Left ventricle myocardium superior (tissue), 1 donor: ENCODE results near the gene FADS1. TPM values are rescaled to one million over a fixed set of nuclear protein-coding genes. Genes with fewer than 3 reads are reported as not detected.

Experiments
- ATAC-seq: fragments of 200-7000 bp; cut with Tn5 transposase; one replicate; pipeline ENCODE4 v1.9.1; 2020; ENCODE audit warnings: mild to moderate bottlenecking, moderate library complexity
- DNase-seq: peaks from one replicate; pipeline ENCODE4 v3.0.0-alpha.2; 2020
- intact Hi-C: fragments of 100-400 bp; cut with micrococcal nuclease; formaldehyde crosslinking; loops from one replicate; pipeline ENCODE4 v1.11.0; 2022
- total RNA-seq: library from RNA; stranded (reverse); fragmentation: NEBNext Ultra II Directional; extraction: Animal tissue kit (Norgen Biotek cat#: 25700); gene quantifications from one replicate; pipeline ENCODE4 v1.2.1, GENCODE V29; 2021
- donor health status: DM: no; HTN: yes; CAD: no; lungs with severe emphysema.

The FADS1 gene
- total RNA-seq, 1 donor from 2014 or later = 26.3 TPM

DNA sequence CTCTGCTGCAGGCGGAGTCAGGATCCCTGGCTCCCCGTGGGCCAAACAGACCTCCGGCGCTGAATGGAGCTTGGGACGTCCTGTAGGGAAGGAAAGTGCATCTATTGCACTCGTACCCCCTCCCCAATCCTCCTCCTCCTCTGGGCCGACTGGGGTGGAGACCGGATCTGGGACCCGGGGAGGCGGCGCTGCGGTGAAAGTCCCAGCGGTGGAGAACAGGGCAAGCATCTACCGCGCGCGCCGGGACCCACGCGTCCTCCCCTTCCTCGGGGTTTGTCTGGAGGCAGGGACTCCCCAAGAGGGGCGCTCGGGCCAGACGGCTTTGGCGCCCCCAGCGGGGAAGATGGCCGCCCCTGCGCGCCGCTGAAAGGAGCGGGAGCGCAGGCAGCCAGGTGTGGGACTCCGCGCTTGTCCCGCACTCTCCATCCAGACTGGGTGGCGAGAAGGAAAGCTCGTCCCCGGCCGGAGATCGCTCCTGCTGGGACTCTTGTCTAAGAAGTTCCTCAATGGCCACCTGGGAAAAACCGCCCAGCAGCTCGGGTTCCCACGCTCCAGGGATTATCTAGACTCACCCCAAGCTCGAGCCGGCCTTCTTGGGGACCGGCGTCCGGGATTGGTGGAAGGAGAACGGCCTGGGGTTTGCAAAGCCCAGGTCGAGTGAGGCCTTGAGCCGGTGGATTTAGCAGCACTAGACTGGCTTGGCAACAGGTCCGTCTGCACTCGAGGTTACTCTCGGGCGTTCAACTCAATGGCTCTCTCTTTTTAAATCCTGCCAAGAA is 12.0 kb upstream of the FADS1 start:
- intact Hi-C loops = no loop called here
- DNase-seq (peak; percentile 68), ATAC-seq (peak; percentile 52)

DNA sequence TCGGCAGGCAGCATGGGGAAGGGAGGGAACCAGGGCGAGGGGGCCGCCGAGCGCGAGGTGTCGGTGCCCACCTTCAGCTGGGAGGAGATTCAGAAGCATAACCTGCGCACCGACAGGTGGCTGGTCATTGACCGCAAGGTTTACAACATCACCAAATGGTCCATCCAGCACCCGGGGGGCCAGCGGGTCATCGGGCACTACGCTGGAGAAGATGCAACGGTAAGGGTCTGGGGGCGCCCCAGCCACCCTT is 11.5 kb upstream of the FADS1 start:
- intact Hi-C loops = no loop called here
- no peak for DNase-seq
- no peak for ATAC-seq

DNA sequence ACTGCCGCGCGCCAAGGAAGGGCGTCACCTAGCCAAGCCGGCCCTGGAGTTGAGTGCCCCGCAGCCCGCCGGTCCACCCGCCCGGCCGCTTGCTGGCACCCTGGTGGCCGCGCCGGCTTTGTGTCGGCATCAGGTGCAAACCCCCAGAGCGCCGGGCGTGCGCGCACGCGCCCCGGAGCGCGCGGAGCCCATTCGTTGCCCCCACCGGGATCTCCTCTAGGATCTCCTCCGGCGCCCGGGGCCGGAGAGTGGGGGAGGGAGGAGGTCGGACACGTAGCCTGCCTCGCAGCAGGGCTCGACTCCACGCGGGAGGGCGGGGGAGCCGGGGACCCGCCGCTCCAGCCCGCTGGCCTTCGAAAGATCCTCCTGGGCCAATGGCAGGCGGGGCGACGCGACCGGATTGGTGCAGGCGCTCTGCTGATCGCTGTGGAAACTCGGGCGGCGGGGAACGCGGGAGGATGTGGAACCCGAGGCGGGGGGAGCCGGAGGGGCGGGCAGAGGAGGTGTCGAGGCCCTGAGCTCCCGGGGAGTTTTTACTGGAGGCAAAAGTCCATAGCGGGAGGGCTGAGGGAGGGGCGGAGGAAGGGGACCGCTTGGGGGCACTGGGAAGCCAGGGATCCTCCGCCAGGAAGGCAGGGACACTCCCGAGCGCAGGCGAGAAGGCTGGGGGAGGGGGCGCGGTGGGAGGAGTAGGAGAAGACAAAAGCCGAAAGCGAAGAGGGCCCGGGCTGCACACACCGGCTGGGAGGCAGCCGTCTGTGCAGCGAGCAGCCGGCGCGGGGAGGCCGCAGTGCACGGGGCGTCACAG is 11.0 kb upstream of the FADS1 start, which contains the start of gene FADS2:
FADS2 (plus strand) TSS at position 730 of the 808 bp plus-strand sequence. CDS start 91 bp downstream, outside the sequence.
- DNase-seq = peak; percentile 95
- ATAC-seq = peak; percentile 86
- intact Hi-C loops = no loop called here

DNA sequence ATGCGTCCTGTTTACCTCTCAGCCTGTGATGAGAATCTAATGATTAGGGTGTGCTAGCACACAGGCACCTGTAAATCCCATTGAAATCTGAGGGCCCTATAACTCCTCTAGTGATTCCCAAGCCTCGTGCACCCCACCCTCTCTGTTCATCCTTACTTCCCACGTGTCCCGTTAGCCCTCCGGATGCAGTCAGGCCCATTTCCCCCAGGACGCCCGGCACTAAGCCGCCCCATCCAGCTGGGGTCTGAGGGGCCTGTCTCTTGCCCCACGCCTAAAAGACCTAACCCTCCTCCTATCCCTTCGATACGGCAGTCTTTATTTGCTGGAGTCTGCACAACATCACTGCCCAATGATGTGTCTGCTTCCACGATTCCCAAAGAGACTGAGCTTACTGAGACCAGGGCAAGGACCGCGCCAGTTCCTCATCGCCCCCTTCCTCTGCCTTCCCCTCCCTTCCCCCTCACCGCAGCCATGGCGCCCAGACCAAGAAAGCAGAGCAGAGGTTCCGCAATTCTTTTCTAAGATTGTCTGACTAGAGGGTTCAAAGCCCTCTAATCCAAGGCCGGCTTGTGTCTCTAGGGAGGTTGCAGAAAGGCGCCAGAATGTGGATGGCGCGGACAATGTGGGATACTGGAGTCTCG is 10.2 kb upstream of the FADS1 start:
- DNase-seq = no peak
- intact Hi-C loops = no loop called here
- ATAC-seq = peak; percentile 6

DNA sequence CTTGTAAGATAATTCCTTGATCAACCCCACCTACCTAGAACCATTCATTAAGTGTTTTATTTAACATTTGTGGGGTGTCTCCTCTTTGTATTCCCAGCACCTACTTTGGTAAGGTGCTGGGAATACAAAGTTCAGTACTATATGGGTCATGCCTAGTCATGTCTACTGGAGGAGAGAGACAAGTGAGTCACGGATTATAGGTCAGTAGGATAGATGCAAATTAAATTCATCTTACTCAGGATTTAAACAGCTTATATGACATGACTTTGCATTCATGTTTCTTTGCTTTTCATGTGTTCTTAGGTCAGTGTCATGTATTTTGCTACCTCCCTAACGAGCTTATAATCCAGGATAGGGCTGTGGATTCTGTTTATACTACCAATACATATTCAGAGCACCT is 3.4 kb upstream of the FADS1 start:
- ATAC-seq (no peak), DNase-seq (no peak)
- intact Hi-C loops = no loop called here

DNA sequence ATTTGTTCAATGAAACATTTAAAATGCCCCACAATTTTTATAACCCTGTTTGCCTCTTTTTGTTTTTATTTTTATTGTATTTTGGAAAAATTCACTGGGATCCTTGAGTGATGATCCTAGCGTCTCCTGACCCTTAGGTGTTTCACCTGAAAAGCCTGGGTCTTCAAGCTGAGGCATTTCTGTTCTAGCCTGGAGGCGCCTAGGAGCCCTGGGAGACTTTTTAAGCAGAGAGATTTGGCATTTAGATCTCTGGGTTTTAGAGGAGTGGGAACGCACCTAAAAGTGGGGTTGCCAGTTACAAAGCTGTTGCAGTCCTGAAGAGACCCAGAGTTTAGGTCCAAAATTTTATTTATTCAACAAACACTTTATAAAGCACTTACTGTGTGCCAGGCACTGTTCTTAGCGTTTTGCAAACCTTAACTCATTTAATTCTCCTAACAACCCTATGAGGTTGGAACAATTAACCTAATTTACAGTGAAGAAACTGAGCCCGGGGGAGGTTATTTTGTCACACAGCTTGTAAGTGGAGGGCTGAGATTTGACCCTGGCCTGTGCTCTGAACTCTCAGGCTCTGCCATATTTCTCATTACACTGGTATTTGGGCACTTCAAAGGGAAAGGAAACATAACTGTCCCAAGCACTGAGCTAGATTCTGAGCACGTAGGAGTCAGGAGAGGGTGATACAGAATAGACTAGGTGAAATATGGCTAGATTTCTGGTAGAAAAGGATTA is 834 bp upstream of the FADS1 start:
- intact Hi-C loops = no loop called here
- ATAC-seq = no peak

DNA sequence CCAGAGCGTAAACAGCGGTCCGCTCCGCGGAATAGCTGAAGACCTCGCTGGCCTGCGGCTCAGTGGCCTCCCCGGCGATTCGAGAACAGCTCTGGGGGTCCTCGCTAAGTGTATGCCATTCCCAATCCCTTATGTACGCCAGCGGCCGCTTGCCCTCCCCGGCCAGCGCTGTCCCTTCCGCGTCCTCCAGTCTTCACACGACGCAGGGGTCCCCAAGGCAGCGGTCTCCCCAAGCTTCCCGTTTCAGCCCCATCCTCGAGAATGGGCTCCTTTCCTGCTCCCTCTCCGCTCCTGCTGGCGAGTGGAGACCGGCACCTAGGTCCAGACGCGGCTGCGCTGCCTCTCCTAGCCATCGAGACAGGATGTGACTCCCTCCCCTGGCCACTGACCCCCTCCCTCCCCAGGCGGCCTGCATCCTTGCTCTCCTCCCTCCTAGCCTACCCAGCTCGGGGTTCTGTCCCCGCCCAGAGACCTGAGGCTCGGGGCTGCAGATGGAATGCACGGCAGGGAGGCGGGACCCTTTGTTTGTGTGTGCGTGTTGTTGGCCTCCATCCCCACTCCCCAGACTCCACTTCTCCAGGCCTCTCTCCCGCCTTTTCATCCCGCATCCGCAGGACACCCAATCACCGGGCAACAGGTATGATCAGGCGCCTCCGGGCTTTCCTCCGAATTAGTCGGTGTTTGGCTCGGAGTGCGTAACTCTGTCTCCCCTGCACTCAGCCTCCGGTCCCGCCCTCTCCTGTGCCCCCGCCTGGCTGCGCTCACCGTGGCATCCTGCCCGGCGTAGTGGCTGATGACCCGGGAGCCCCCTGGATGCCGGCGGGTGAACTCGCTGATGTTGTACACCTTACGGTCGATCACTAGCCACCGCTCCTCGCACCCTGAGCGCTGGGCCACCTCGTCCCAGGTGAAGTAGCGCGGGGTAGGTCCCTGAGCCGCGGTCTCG is 740 bp downstream of the FADS1 start:
- ATAC-seq (peak; percentile 53), DNase-seq (peak; percentile 79)
- intact Hi-C loops = no loop called here

More for the DNA sequence above, 834 bp upstream of the FADS1 start:
- DNase-seq = no peak

DNA sequence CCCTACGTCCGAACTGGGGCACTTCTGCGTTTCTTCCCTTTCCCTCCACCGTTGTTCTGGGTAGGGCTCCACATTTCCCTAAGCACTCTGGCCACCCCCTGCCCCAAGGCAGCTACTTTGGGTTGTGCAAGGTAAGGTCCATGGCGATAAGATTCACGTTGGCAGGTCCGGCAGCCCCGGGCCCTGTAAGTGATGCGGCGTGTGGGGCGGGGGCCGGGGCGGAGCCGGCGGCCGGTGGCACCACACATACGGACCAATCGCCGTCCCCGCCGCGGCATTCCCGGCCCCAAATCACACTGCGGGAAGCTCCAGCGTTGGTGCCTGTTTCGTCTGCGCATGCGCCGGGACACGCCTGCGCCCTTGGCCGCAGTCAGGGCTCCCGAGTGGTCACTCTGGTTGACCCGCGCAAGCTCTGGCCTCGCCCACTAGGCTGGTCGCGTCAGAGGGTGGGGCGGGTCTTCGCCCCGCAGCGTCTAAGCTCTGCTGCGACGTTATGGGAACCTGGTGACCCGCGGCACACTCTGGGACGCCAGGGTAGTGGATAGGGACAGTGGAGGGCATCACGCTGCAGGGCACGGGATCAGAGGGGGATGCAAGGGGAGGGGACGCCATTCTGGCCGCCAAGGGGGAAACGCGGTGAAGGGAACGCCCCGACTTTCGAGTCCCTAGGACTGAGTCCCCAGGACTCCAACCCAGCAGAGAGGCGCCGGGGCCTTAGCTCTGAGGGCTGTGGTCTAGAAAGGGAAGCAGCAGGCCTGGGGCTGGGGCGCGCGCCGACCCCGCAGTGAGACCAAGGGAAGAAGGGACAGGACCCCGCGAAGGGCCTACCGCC is 1.6 kb downstream of the FADS1 start:
- peak; percentile 94 for ATAC-seq
- intact Hi-C loops = no loop called here
- DNase-seq = peak; percentile 98

DNA sequence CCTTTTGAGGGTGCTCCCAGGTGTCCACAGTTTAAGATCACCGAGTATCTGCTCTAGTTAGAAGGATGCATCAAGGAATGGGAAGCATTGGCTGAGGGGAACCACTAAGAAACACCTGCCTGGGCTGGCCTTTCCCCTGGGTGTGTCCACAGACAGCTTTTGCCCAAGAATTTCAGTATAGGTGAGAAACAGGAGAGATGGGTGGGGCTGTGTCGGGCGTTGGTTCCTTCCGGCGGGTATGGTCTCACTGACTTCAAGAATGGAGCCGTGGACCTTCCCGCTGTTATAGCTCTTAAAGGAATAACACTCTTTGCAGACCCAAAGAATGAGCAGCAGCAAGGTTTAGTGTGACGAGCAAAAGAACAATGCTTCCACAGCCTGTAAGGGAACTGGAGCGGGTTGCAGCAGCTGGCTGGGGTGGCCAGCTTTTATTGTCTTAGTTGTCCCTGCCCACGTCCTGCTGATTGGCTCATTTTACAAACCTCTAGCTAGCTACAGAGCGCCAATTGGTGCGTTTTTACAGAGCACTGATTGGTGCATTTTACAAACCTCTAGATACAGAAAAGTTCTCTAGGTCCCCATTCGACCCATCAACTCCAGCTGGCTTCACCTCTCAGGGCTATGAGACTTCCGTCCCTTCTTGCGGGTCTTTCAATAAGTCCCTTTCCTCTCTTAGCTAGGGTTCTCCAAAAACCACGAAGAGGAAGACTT is 2.4 kb downstream of the FADS1 start:
- no peak for DNase-seq
- intact Hi-C loops = no loop called here
- no peak for ATAC-seq

DNA sequence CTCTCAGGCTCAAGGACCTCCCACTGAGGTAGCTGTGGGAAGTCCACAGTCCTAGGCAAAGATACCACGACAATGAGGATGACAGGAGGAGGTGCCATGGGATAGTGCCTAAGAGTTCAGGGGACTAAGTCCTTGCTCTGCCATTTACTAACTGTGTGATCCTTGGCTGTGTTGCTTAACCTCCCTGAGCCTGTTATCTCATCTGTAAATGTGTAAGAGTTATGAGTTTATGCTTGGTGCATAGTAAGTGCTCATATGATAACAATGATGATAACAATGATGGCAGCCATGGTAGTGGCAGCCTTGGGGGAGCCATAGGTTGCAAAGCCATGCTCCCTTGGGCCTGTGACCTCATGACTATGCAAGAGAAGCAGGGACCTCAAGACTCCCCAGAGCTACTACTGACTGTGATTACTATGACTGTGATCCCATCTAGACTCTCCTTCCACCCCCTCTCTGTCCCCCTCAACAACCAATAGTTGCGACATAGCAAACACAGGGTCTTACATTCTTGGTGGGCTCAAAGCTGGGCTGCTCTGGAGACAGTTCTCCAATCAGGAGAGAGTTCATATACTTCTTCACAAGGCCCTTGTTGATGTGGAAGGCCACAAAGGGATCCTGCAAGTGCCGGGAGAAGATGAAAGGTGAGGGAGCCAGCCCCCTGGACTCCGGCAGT is 3.9 kb downstream of the FADS1 start:
- ATAC-seq (no peak), DNase-seq (no peak)
- intact Hi-C loops = no loop called here

DNA sequence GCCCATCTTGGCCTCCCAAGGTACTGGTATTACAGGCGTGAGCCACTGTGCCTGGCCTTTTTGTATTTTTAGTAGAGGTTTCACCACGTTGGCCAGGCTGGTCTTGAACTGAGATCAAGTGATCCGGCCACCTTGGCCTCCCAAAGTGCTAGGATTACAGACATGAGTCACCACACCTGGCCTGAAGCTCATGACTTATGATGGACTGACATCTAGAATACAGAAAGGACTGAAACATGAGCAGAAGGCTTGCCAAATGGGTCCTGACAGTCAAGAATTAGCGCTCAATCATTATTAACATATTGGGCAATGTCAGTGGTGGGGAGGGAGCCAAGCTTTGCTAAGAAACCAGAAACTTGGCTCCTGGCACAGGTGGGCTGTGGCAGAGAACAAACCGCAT is 5.0 kb downstream of the FADS1 start:
- ATAC-seq (no peak), DNase-seq (no peak)
- intact Hi-C loops = no loop called here

DNA sequence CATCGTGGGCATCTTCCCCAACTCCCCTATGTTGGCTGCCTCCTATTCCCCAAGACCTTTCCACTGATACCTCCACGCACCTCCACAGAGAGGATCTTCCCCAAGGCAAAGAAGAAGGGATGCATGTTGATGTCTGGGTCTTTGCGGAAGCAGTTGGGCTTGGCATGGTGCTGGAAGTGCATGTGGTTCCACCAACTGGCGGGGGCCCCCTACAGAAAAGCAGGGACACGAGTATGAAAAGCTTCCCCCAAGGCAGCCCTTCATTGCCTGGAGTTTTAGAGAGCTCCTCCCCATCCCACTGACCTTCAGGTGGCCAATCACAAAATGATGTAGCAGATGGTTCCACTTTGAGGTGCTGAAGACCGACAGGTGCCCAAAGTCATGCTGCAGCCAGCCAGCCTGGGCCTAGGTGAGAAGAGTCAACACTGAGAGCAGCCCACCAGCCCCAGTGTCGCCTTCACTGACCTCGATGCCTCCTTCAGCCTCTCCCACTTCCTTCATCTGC is 6.1 kb downstream of the FADS1 start:
- intact Hi-C loops = no loop called here
- ATAC-seq = no peak

DNA sequence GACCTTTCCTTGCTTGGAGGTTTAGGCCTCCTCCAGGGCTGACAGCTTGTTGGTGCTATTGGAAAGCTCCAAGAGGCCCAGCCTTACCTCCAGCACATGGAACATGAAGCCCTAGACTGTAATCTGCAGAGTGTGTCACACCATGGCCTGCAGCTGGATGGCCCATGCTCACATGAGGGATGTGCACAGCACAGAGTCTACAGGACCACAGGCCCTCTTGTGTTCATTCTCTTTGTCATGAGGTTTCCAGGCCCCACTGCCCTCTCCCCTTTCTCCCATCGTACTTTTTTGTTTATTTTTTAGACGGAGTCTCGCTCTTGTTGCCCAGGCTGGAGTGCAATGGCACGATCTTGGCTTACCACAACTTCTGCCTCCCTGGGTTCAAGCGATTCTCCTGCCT is 10.0 kb downstream of the FADS1 start:
- intact Hi-C loops = loop anchor here (10.0 kb wide), 1 partner anchor 298 kb away; no protein-coding TSS in a partner anchor
- ATAC-seq (no peak), DNase-seq (no peak)

More for the DNA sequence above, 6.1 kb downstream of the FADS1 start:
- DNase-seq = no peak

DNA sequence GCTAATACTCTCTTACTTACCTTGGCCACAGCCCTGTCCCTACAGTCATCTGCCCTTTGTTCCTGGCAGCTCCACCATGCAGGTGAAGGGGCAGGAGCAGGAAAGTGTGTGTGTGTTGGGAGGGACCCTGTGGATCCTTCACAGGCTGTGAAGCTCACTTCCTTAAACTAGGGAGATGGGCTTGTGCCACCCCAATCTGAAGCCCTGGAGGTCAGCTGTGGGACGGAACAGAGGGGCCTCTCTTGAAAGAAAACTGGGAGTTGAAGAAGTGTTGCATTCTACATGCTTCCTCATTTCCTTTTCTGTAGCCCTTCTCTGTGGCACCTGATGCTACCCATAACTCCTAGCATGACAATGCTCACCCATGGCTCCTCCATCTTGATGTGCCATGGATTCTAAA is 11.7 kb downstream of the FADS1 start:
- no peak for ATAC-seq
- no peak for DNase-seq
- intact Hi-C loops = loop anchor here (10.0 kb wide), 1 partner anchor 300 kb away; no protein-coding TSS in a partner anchor

DNA sequence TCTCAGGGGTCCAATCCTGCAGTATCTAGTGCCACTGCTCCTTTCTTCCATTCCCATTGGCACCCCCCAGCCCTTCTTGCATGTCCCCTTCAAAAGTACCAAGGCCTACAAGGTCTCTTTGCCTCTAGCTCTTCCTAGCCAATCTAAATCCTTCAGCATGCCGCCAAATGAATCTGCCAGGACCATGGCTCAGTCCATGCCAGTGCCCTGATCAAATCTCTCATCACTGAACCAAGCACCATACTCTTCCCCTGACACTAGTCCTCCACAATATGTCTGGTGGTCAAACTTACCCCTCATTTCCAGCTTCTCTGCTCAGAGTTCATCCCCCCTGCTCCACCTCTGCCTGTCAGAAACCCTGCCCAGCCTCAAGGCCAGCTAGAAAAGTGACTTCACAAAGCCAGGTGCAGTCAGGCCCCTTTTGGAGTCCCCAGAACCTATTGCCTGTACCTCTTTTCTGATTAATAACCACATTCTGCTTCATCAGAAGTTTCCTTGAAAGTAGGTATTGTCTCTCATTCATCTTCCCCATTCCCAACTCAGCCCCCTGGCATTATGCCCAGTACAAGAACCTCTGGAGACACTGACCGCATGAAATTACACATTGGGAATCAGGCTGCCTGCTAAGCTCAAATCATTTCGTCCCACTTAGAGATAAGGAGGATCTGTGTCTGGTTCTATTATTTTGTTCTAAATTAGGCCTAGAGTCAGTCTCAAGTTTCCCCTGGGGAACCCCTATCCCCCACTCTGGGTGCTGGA is 12.7 kb downstream of the FADS1 start:
- intact Hi-C loops = loop anchor here (10.0 kb wide), 1 partner anchor 301 kb away; no protein-coding TSS in a partner anchor
- ATAC-seq = no peak
- no peak for DNase-seq
